ENCODE data around the gene PFKP. TPM values are rescaled to one million over a fixed set of nuclear protein-coding genes. Genes with fewer than 3 reads are reported as not detected.

PFKP gene
- total RNA-seq, 1 donor from 2014 or later, result 46.7 TPM

DNA sequence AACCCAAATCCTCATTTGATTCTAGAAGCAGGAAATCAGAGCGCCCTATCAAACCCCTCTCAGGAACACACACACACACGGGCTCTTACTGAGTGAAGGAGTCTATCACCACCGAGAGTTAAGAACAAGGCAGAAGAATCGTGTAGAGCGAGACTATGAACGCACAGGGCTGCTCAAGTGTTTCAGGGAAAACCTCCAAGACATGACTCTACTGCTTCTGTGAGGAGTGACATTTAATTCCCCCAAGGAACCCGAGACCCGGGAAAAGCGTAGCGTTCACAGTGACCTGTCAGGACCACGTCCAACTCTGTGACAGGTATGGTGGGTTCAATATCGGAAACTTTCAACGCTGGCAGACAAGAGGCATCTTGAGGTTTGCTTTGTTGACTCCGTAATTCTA lies 83.6 kb downstream of the PFKP start:
- H3K36me3 ChIP-seq, result peaks cover 0 to 98% of the 10 kb centered on the region in 2 donors
- TF ChIP-seq POLR2A (IDR thresholded peaks at IDR 0.05), result no peak
- TF ChIP-seq, protein P1, sequence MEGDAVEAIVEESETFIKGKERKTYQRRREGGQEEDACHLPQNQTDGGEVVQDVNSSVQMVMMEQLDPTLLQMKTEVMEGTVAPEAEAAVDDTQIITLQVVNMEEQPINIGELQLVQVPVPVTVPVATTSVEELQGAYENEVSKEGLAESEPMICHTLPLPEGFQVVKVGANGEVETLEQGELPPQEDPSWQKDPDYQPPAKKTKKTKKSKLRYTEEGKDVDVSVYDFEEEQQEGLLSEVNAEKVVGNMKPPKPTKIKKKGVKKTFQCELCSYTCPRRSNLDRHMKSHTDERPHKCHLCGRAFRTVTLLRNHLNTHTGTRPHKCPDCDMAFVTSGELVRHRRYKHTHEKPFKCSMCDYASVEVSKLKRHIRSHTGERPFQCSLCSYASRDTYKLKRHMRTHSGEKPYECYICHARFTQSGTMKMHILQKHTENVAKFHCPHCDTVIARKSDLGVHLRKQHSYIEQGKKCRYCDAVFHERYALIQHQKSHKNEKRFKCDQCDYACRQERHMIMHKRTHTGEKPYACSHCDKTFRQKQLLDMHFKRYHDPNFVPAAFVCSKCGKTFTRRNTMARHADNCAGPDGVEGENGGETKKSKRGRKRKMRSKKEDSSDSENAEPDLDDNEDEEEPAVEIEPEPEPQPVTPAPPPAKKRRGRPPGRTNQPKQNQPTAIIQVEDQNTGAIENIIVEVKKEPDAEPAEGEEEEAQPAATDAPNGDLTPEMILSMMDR (IDR thresholded peaks at IDR 0.05), result no peak
- TF ChIP-seq POLR2AphosphoS5 (IDR thresholded peaks at IDR 0.05; ENCODE audit: insufficient read depth in 1 of 2, low read depth in 1 of 2), result no peak
- no peaks in the 10 kb centered on the region for H3K27me3 ChIP-seq
- intact Hi-C loops (cut with DNase I), result no loop called here
- H3K9me3 ChIP-seq, result no peaks in the 10 kb centered on the region
- H3K4me1 ChIP-seq, result no peaks in the 10 kb centered on the region
- H3K27ac ChIP-seq, result no peak overlapping the region
- no peak for DNase-seq (ENCODE audit: extremely low spot score in 2 of 2)
- no peak overlapping the region for H3K4me3 ChIP-seq

DNA sequence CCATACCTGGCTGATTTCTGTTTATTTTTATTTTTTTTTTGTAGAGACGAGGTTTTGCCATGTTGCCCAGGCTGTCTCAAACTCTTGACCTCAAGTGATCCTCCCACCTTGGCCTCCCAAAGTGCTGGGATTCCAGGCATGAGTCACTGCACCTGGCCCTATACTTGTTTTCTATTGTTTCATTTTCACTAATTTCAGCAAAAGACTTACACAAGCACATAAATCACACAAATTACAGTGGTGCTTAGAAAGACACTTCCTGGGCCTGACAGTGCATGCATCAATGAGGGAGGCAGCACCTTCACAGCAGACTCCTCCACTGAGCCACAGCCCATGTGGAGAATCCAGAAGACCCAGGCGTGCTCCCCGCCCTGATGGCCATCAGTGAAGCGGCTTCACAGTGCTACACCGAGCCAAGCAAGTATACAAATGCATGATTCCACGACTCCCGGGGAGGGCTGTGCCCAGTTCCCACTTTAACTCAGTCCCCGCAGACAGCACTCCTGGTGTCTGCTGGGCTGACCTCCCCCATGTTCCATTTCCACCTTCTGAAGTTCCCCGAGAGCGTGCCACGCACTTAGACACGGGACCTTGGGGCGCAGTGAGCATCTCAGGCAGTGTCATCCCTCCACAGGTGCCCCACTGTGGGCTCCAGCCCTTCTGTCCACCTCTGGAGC lies 84.7 kb downstream of the PFKP start:
- intact Hi-C loops (cut with DNase I), result no loop called here
- H3K36me3 ChIP-seq, result peaks cover 0 to 97% of the 10 kb centered on the region in 2 donors
- no peak for DNase-seq (ENCODE audit: extremely low spot score in 2 of 2)

DNA sequence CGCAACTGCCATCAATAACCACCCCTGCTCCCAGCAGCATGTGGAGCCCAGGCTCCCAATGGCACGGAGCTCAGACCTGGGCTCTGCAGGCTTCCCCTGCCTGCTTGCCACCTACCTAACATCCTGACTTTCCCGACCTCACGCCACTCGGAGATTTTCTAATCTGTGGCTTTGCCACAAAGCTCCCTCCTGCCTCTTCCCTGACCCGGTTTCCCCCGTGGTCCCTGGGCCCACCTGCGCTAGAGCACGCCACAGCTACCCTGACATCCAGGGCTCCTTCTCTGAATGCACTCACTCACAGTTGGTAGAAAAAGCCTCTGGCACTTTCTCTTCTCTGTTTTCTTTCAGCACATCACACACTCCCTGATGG lies 85.2 kb downstream of the PFKP start:
- Histone ChIP-seq H3K4me1 (no peaks in the 10 kb centered on the region), H3K9me3 (no peaks in the 10 kb centered on the region), H3K27ac (no peak overlapping the region), H3K4me3 (no peak overlapping the region), H3K36me3 (peaks cover 0 to 96% of the 10 kb centered on the region in 2 donors), H3K27me3 (no peaks in the 10 kb centered on the region)
- no peak for DNase-seq (ENCODE audit: extremely low spot score in 2 of 2)
- intact Hi-C loops (cut with DNase I), result no loop called here
- TF ChIP-seq POLR2AphosphoS5 (IDR thresholded peaks at IDR 0.05; ENCODE audit: insufficient read depth in 1 of 2, low read depth in 1 of 2) (no peak), POLR2A (IDR thresholded peaks at IDR 0.05) (no peak)
- TF ChIP-seq, protein P1 (IDR thresholded peaks at IDR 0.05), result no peak

More for the DNA sequence above, 84.7 kb downstream of the PFKP start:
- TF ChIP-seq POLR2A (IDR thresholded peaks at IDR 0.05) (no peak), POLR2AphosphoS5 (IDR thresholded peaks at IDR 0.05; ENCODE audit: insufficient read depth in 1 of 2, low read depth in 1 of 2) (no peak)
- TF ChIP-seq, protein P1 (IDR thresholded peaks at IDR 0.05), result no peak
- no peaks in the 10 kb centered on the region for H3K27me3 ChIP-seq
- no peak overlapping the region for H3K27ac ChIP-seq
- H3K4me1 ChIP-seq, result no peaks in the 10 kb centered on the region
- no peak overlapping the region for H3K4me3 ChIP-seq
- H3K9me3 ChIP-seq, result no peaks in the 10 kb centered on the region

DNA sequence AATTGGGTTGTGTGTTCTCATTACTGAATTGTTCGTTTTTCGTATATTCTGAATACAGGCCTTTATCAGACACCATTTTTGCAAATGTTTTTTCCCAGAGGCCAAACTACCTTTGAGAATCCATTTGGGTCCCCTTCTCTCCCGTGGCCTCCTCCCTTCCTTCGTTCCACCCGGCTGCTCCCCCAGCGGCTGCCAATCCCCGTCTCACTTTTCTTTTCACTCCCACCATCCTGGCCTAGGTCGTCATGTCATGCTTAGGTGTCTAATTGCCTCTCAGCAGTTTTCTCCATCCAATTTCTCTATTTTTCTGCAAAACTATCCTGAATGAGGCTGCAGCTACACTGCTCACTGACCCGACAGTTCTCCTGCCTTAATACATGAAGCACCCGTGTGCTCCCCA lies 87.3 kb downstream of the PFKP start:
- no peak for TF ChIP-seq POLR2A (IDR thresholded peaks at IDR 0.05)
- TF ChIP-seq, protein P1 (IDR thresholded peaks at IDR 0.05), result no peak
- peaks cover 0 to 95% of the 10 kb centered on the region in 2 donors for H3K36me3 ChIP-seq
- no peak overlapping the region for H3K4me3 ChIP-seq
- H3K27me3 ChIP-seq, result no peaks in the 10 kb centered on the region
- no peaks in the 10 kb centered on the region for H3K4me1 ChIP-seq
- no peak for DNase-seq (ENCODE audit: extremely low spot score in 2 of 2)
- intact Hi-C loops (cut with DNase I), result no loop called here
- no peak overlapping the region for H3K27ac ChIP-seq
- no peaks in the 10 kb centered on the region for H3K9me3 ChIP-seq

DNA sequence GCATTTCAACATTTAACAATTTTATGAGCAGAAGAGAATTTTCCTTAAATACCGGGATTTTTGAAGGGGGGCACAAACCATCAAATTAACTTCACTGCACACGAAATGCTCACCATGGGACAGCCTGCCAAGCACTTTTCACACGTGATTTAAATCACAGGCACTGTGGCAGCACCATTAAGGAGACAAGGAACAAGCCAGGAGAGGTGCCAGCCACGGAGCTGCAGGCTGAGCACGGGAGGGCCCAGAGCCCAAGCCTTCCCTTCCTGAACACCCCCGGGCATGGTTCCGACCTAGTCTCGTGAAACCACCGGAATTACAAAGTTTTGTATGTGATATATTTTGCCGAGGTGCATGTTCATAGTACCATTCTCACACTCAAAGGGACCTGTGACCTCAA lies 91.8 kb downstream of the PFKP start:
- intact Hi-C loops (cut with DNase I), result no loop called here
- no peak for DNase-seq (ENCODE audit: extremely low spot score in 2 of 2)
- H3K36me3 ChIP-seq, result peaks cover 2 to 82% of the 10 kb centered on the region in 2 donors

More for the DNA sequence above, 91.8 kb downstream of the PFKP start:
- Histone ChIP-seq H3K4me1 (no peaks in the 10 kb centered on the region), H3K27me3 (no peaks in the 10 kb centered on the region), H3K9me3 (no peaks in the 10 kb centered on the region), H3K4me3 (no peak overlapping the region), H3K27ac (no peak overlapping the region)
- TF ChIP-seq, protein P1 (IDR thresholded peaks at IDR 0.05), result no peak
- TF ChIP-seq POLR2AphosphoS5 (IDR thresholded peaks at IDR 0.05; ENCODE audit: insufficient read depth in 1 of 2, low read depth in 1 of 2), result no peak
- TF ChIP-seq POLR2A (IDR thresholded peaks at IDR 0.05), result no peak
